Measurements from ENCODE around the gene LRMDA. TPM values are rescaled to one million over a fixed set of nuclear protein-coding genes. Genes with fewer than 3 reads are reported as not detected.

Gene LRMDA
- total RNA-seq = 8.8 and 13.7 TPM in 2 replicates

DNA sequence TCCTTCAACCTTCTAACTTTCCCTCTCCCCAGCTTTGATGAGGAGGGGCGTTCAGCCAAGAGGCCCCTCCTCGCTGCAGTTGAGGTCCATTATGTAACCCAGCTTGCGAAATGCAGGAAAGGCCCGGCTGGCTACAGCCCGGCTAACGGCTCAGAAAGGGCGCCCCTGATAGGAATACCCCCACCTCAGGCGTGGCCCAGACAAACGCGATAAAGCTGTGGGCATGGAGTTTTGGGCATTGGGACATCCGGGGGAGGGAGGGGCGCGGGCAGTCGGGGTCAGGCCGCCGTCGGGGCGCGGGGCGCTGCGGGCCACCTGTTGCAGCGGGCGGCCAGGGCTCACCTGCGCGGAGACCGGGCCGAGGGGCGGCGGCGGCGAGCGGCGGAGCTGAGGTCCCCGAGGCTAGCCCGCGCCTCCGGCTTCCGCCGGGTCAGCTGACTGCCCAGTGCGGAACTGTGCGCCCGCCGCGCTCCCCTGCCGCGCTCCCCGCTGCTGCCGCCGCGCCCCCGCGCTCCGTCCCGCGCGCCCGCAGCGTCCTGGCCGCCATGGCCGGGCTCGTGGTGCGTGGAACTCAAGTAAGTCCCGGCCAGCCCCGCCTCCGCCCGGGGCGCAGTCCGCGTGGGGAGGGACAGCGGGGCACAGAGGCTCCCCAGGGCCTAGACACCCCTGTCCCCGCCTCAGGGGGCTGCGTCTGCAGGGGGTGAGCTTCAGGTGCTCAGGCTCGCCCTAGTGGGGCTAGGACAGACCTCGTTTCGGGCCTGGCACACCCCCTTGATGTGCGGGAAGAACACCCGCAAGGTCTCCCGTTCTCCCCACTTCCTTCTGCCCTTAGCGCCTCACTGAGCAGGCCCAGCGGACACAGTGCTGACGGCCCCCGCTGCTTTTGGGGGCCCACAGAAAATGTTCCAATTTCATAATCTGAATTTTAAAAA, at the start of gene LRMDA:
Gene LRMDA, plus strand, starts transcription at position 445 of the 932 bp plus-strand sequence.

DNA sequence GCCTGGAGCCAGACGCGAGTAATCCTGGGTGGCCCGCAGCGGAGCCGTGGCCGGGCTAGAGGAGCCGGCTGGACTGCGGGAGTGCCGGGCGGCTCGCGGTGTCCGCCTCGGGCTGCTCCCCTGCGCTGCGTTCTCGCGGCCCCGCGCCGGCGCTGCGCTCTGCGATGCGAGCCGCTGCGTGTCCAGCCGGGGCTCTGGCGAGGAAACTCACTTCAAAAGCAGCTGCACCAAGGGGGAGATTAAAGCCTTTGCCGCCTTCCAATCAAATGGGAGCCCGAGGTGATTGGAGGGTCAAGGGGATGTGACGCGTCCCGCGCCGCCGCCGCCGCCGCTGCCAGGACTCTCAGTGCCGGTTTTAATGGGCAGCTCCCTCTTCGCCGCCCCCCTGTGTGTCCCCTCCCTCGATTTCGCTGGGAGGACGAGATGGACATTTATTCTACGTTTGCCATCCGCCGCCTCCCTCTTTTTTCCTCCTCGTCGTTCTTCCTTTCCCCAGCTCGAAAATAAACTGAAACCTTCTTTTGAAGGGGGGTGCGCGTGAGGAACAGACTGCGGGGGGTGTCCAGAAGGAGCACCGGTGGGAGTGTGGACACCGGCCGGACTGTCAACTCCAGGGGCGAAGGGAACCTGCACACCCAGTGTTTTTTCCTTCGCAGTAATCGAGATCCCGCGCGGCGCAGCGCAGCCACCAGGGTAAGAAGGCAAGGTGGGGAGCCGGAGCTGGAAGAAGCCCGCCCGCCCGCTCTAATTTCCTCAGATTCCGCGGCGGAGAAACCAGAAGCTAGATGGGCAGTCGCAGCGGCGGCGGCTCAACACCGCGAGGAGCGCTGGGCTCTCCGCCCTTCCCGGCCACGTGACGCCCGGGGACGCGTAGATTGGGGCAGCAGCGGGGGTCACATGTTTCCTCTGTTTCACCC, 29.6 kb upstream of the LRMDA start, which contains the start of gene ZNF503:
Gene ZNF503, minus strand, starts transcription at position 196 of the 917 bp plus-strand sequence. CDS start 345 bp downstream, outside the sequence.

Other genes starting within 250 kb of the LRMDA start
- 164 and 175 TPM in 2 replicates for gene VDAC2, start 220.8 kb upstream of the LRMDA start, total RNA-seq
- gene COMTD1, start 195.7 kb upstream of the LRMDA start, total RNA-seq = 18.9 and 22.1 TPM in 2 replicates
- 2.1 and 3.9 TPM in 2 replicates for gene ZNF503, start 29.9 kb upstream of the LRMDA start, total RNA-seq

Data from mammary microvascular endothelial cell (primary cell).